Fibroblast of gingiva (primary cell): Measurements from ENCODE around the gene NSL1.
A peak's percentile ranks its signal among the peaks of the same experiment; 100 is the strongest.

Source experiments
- DNase-seq: peaks from one replicate; pipeline ENCODE4 v3.0.0-alpha.2; 2011; ENCODE audit warnings: low read depth

NSL1 gene

DNA sequence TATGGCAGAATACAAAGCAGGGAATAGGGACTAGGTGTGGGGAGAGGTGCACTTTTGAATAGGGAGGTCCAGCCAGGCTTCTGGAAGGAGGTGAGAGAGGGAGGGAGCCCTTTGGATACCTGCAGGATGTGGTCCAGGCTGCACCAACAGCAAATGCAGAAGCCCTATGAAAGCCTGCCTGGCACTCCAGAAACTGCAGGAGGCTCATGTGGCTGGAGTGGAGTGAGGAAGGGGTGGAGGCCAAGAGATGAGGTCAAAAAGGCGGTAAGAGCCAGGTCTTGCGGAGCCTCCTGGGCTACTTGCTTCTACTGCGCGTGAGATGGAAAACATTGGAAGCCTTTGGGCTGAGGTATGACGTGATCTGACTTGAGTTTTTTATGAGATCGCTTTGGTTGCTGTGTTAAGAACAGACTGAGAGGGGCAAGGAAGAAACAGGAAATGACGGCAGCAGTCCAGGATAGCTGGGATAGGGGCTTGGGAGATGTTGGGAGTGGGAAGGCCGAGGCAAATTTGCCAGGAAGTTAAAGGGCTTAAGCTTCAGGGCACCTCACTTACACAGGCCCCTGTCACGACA lies 87.5 kb downstream of the NSL1 start:
- DNase-seq: no peak

GRCh38 chr1:212702672-212703071 lies 88.9 kb downstream of the NSL1 start:
- no peak for DNase-seq

DNA sequence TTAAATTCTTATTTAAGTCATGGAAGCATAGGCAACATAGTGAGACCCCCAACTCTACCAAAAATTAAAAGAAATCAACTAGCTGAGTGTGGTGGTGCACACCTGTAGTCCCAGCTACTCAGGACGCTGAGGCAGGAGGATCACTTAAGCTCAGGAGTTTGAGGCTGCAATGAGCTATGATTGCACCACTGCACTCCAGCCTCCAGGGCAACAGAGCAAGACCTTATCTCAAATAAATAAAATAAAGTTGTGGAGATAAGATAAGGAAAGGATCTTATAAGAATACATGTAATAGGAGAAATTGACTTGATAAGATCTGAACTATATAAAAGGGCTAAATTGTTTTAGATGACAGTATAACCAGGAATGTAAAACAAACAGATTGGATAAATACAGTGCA lies 89.7 kb downstream of the NSL1 start:
- DNase-seq: no peak

GRCh38 chr1:212700892-212701819 lies 90.4 kb downstream of the NSL1 start:
- DNase-seq: peak; percentile 48

DNA sequence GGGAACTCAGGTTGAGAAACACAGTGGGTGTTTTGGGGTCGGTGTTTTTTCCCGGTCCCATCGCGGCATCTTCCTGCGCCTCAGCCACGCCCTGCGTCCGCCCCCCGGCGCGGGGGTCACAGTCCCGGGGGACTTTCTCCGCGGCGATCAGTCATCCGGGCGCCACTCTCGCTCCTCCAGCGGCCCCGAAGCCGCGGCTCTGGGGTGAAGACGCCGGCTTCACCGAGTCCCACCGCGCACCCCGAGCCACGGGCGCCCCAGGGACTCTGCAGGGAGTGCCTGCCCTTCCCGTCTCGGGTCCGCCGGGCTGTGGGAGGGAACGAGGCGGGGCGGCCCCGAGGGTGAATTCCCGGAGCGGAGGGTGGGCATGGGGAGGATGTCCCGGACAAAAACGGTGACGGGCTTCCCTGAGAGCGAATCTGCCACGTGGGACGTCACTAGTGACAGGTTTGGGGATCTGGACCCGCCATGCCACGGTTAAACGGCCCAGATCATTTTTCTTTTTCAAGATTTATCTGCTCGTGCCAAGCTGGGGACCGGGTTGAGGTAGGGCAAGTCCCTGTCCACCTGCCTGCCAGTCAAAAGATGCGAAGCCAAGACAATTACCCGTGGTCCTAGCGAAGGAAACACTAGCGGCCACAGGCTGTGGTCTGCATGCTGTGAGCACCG lies 91.2 kb downstream of the NSL1 start:
- DNase-seq: peak; percentile 17

GRCh38 chr1:212699625-212700222 lies 91.9 kb downstream of the NSL1 start, which contains the start of gene BATF3:
BATF3 (minus strand) TSS chr1:212699840; CDS start chr1:212699762, 78 bp downstream.
- peak; percentile 14 for DNase-seq

DNA sequence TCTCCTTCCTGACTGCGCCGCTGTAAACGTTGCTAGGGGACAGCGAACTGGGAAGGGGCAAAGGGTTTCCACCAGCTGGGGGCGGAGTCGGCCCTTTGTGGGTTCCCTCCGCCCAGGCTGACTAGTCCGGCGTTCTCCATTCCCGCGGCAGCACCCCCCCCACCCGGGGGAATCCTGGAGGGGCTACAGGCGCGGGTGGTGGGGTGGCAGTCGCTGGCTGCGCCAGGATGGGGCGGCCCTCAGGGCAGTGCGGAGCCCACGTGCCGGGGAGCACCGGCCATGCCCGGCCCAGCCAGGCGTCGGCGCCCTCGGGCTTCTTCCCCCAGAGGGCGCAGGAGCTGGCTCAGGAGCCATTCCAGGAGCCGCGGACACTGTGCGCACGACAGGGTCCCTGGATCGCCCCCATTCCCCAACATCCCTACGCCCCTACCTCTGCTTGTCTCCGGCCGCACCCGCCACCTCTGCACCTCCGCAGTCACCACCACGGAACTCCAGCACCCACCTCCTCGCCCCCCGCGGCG lies 92.4 kb downstream of the NSL1 start:
- DNase-seq: peak; percentile 18

GRCh38 chr1:212698467-212699103 lies 93.0 kb downstream of the NSL1 start:
- no peak for DNase-seq

DNA sequence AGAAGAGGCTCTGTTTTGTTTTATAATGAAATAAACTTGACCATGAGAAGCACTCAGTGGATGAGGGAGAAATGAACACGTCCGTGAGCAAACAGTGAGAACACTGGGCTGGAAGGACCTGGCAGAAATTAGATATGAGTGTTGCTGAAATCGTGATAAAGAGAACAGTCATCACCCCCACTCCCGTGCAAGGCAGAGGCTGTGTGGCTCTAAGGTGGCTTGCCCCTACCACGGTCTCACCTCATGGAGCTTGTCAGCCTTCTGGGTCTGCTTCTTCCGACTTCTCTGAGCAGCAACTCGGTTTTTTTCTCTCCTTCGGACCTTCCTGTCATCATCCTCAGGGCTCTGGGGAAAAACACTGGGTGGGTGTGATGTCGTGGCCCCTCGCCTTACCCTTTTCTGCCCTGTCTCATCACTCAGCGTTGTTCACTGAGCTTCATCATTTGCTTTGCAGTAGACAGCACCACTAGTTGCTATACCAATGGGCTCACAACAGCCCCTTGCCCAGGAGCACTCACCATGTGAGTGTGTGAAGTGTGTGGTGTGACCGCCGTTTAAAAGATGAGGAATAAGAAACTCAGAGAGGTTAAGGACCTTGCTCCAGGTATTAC lies 94.8 kb downstream of the NSL1 start:
- DNase-seq: no peak

- no peak for DNase-seq
Observed at GRCh38 chr1:212692774-212693644, 98.6 kb downstream of the NSL1 start.

- no peak for DNase-seq
Observed at GRCh38 chr1:212691561-212692071, 100.0 kb downstream of the NSL1 start.

DNA sequence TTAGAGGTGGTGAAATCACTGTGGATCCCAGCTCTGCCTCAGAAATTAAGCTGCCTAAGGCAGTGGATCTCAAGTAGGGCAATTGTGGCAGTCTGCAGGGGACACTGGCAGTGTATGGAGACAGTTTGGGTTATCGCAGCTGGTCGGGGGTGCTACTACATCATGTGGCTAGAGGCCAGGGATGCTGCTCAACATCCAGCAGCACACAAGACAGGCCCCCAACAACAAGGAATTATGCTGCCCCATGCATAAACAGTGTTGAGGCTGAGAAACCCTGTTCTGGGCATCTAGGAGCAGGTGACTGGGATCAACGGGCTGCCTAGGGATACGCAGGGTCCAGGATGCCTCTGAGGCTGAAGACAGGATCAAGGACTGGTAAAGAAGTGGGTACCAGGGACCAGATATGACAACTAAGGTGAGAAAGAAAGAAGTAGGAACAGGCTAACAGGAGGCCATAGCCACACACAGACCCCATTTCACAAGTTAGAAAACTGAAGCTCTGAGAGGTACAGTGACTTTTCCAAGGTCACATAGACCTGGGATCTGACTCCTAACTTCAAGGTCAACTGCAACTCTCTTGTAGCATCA lies 100.7 kb downstream of the NSL1 start:
- DNase-seq: no peak

GRCh38 chr1:212689758-212690529 lies 101.6 kb downstream of the NSL1 start:
- DNase-seq: no peak

DNA sequence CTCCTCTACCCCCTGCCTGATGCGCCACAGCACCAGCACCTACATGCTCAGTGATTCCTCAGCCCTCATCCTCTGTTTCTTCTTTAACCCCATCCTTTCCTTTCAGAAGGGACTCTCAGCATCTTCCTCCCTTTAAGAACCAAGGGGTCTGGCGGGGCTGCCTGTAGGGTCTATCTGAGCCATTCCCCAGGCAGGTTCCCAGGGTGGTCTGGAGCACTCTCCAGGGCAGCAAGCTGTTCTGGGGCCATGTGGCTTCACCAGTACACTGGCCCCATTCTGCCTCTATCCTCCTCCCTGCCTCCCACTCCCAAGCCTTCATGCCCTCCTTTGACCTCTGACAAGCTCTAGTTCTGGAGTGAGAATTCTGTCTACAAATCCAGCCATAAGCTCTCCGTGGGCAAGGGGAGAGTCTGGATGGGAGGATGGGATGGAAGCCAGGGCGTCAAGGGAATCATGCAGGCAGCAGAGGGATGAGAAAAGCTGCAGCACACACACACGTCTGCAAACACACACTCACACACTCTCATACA lies 102.3 kb downstream of the NSL1 start:
- DNase-seq: no peak

DNA sequence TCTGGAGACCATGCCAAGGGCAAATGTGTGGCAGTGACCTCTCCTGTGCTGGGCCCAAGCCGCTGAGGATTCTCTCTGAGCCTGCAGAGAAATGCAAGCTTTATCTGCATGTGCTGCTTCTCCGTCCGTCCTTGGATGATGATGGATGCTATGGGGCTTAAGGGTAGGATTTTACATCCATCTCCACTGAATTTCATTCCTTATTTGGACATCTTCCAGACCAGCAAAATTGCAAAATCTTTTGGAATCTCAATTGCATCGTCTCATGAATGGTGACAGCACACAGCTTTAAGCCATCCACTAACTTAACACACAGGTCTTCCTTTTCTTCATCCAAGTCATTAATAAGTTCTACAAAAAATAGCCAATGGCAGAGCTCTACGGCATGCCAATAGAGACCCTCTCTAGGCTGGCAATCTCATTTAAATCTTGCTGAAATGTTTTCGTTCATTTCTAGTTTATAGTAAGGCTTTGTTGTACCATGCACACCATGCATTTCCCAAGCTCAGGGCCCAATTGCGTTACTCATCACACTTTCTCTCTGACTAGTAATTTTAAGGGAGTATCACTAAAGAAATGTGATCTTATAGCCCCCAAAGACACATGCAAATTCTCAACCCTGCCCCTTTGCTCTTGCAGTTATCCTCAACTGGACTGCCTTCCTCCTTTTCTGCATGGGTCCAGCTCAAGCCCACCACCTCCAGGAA lies 103.1 kb downstream of the NSL1 start:
- peak; percentile 39 for DNase-seq

GRCh38 chr1:212687811-212688210 lies 103.8 kb downstream of the NSL1 start:
- no peak for DNase-seq

DNA sequence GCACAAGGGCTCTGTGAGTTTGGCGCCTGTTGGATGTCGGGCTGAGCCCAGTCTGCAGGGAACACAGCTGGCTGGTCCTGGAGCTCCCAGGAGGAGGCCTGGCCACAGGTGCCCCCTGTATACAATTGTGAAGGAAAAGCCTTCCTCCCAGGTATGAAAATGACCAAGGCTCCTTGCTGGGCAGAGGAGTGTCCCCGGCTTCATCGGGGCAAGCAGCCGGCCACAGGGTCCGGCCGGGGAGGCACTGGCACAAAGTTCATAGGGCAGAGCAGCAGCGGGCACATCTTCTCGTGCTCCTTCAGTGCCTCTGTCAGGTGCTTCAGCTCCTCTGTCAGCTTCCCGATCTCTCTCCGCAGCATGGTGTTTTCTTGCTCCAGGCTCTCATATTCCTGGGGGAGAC lies 105.0 kb downstream of the NSL1 start:
- no peak for DNase-seq

- no peak for DNase-seq
Observed at GRCh38 chr1:212686069-212686468, 105.5 kb downstream of the NSL1 start.
